SU-DHL-6 (cell line): Measurements from ENCODE around the gene CYSRT1.

Experiments
- H2AFZ ChIP-seq: fragments of 200-600 bp; sonication (generic); 2 replicates; pipeline ENCODE4 v1.6.1; 2014; ENCODE audit warnings: low read depth, mild to moderate bottlenecking, moderate library complexity, mixed read lengths, antibody characterized with exemption, low read length; ENCODE audit not compliant: severe bottlenecking
- H3F3A ChIP-seq: fragments of 200-600 bp; shearing (Covaris generic); 2 replicates; pipeline ENCODE4 v1.6.0; 2016; ENCODE audit warnings: antibody characterized with exemption, mild to moderate bottlenecking; ENCODE audit not compliant: insufficient read depth
- H3K27ac ChIP-seq: fragments of 200-600 bp; sonication (generic); 2 replicates; pipeline ENCODE4 v1.5.1; 2016; ENCODE audit warnings: low read depth, mild to moderate bottlenecking, low read length, moderate library complexity, mixed read lengths
- H3K27me3 ChIP-seq: fragments of 200-600 bp; sonication (generic), shearing (Covaris generic); 2 replicates; pipeline ENCODE4 v1.6.0; 2014; ENCODE audit warnings: mild to moderate bottlenecking, low read length
- H3K36me3 ChIP-seq: fragments of 200-600 bp; sonication (generic); 2 replicates; pipeline ENCODE4 v1.6.1; 2014; ENCODE audit warnings: mild to moderate bottlenecking, low read length, mixed read lengths
- H3K4me2 ChIP-seq: fragments of 300-600, 200-600 bp; shearing (Covaris generic), sonication (generic); 2 replicates; pipeline ENCODE4 v1.6.0; 2014; ENCODE audit warnings: low read length, low read depth, mild to moderate bottlenecking; ENCODE audit not compliant: poor library complexity, severe bottlenecking
- H3K4me3 ChIP-seq: fragments of 200-600 bp; sonication (generic); 2 replicates; pipeline ENCODE4 v1.5.1; 2014; ENCODE audit warnings: antibody characterized with exemption, low read length, mild to moderate bottlenecking, mixed read lengths; ENCODE audit not compliant: insufficient read depth, poor library complexity, severe bottlenecking
- H3K79me2 ChIP-seq: fragments of 200-600 bp; sonication (generic); 2 replicates; pipeline ENCODE4 v1.6.1; 2014; ENCODE audit warnings: mild to moderate bottlenecking, low read length, moderate library complexity; ENCODE audit not compliant: insufficient read depth
- H3K9ac ChIP-seq: fragments of 200-600 bp; sonication (generic); 2 replicates; pipeline ENCODE4 v1.7.0; 2014; ENCODE audit warnings: mild to moderate bottlenecking, low read length
- H3K9me2 ChIP-seq: fragments of 200-600 bp; sonication (generic); replicated peaks from 2 replicates; pipeline ENCODE4 v1.6.1; 2014; ENCODE audit warnings: low read length; ENCODE audit not compliant: insufficient read depth
- H3K9me3 ChIP-seq: fragments of 200-600 bp; sonication (generic); 2 replicates; pipeline ENCODE4 v1.6.1; 2014; ENCODE audit warnings: low read length, mixed read lengths; ENCODE audit not compliant: insufficient read depth
- H4K20me1 ChIP-seq: fragments of 200-600 bp; sonication (generic); 2 replicates; pipeline ENCODE4 v1.6.1; 2014; ENCODE audit warnings: low read depth, mild to moderate bottlenecking, antibody characterized with exemption, low read length, moderate library complexity, mixed read lengths
- CTCF ChIP-seq: fragments of 200-600 bp; sonication (generic); IDR thresholded peaks from one replicate; pipeline ENCODE4 v1.5.1; 2017; ENCODE audit warnings: antibody characterized with exemption, mild to moderate bottlenecking, low read length, moderate library complexity; ENCODE audit not compliant: insufficient read depth, poor library complexity, severe bottlenecking
- EZH2phosphoT487 ChIP-seq: fragments of 200-600 bp; sonication (generic), shearing (Covaris generic); conservative IDR thresholded peaks from 2 replicates; pipeline ENCODE4 v1.6.1; 2018; ENCODE audit warnings: mild to moderate bottlenecking, antibody characterized with exemption, low read length, moderate library complexity, mixed read lengths

Gene CYSRT1

GRCh38 chr9:137226338-137227053 is 1.5 kb downstream of the CYSRT1 start:
- no peak for TF ChIP-seq EZH2phosphoT487
- TF ChIP-seq CTCF: no peak
- H3K36me3 ChIP-seq: no peaks in the 10 kb centered on the region
- no peaks in the 10 kb centered on the region for H3K79me2 ChIP-seq
- no peaks in the 10 kb centered on the region for H3K27me3 ChIP-seq
- H3K9me3 ChIP-seq: no peaks in the 10 kb centered on the region
- H3K4me2 ChIP-seq: no peak overlapping the region
- no peak overlapping the region for H2AFZ ChIP-seq
- H3K27ac ChIP-seq: no peak overlapping the region
- H3K9me2 ChIP-seq: no peaks in the 10 kb centered on the region
- no peak overlapping the region for H3K4me3 ChIP-seq
- no peak overlapping the region for H3K9ac ChIP-seq
- H3F3A ChIP-seq: no peaks in the 10 kb centered on the region
- H4K20me1 ChIP-seq: no peaks in the 10 kb centered on the region

DNA sequence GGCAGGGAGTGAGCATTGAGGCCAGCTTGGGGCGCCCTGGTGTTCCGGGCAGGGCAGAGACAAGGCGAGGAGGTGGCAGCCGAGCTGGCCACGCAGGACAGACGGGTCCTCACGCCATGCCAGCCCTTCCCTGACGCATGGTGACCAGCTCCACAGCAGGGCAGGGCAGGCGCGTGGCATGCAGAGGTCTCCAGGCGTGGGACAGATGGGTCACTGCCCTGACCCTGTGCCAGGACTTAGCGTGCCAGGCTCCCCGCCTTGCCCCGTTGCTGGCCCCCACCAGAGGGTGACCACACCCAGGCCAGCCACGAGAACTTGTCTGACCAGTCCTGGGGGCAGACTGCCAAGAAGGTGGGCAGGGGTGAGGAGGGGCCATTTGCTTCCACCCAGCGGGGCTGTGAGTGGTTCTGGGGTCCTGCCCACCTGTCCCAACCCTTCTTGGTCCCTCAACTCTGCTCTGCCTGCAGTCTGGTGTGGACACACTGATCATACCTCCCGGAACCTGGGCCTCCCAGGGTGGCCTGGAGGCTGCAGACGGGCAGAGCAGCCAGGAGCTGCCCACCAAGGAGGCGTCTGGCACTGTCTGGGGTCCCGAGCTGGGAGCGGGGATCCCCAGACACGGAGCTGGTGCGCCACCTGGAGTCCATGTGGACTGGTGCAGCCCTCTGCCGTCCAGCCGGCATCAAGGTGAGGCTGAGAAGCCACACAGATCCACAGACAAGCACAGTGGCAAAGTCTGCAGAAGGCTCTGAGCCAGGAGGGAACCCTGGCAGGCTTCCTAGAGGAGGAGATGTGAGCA is 2.3 kb downstream of the CYSRT1 start, which contains the start of gene RNF224:
Gene RNF224, plus strand, starts transcription at position 449 of the 799 bp plus-strand sequence. CDS start 834 bp downstream, outside the sequence.
- no peaks in the 10 kb centered on the region for H3F3A ChIP-seq
- no peak for TF ChIP-seq EZH2phosphoT487
- TF ChIP-seq CTCF: peak; percentile 84
- no peak within 1 kb of the TSS for H3K4me2 ChIP-seq
- H3K9ac ChIP-seq: no peak within 1 kb of the TSS
- H3K27me3 ChIP-seq: no peaks in the 10 kb centered on the region
- no peak within 1 kb of the TSS for H3K4me3 ChIP-seq
- H3K9me2 ChIP-seq: no peaks in the 10 kb centered on the region
- no peaks in the 10 kb centered on the region for H3K79me2 ChIP-seq
- H4K20me1 ChIP-seq: no peaks in the 10 kb centered on the region
- H3K9me3 ChIP-seq: no peaks in the 10 kb centered on the region
- no peaks in the 10 kb centered on the region for H3K36me3 ChIP-seq
- H3K27ac ChIP-seq: no peak within 1 kb of the TSS
- H2AFZ ChIP-seq: no peak within 1 kb of the TSS

DNA sequence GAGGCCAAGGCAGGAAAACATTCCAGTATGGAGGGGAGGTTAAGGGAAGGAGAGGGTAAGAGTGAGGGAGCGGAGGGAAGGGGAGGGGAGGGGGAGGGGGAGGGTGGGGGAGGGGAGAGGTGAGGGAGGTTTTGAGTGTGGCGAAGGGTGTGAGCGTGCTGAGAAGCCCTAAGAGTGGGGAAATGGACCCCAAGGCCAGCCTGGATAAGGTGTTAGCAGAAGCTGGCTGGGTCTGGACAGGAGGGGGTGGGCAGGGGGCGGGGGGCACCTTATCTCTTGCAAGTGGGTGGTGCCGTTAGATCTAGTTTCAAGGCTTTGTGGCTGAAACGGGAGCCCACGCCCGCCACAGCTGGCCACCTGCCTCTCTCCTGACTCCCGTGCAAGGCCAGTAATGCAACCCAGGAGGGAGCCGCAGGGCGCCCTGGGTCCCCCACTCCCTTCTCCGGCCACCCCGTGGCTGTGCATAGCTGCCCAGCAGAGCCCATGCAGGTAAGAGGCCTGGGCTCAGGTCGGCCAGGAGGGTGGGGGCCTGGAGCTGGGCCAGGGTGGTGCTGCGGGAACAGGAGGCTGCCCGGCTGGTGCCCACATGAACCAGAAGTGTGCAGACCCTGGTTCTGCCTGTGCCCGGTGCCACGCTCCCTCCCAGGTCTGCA is 3.0 kb downstream of the CYSRT1 start:
- Histone ChIP-seq H3K4me2 (no peak overlapping the region), H3K4me3 (no peak overlapping the region), H3K27ac (no peak overlapping the region), H3K36me3 (no peaks in the 10 kb centered on the region), H2AFZ (no peak overlapping the region), H3K9me3 (no peaks in the 10 kb centered on the region), H4K20me1 (no peaks in the 10 kb centered on the region), H3K27me3 (no peaks in the 10 kb centered on the region), H3F3A (no peaks in the 10 kb centered on the region), H3K9ac (no peak overlapping the region), H3K9me2 (no peaks in the 10 kb centered on the region), H3K79me2 (no peaks in the 10 kb centered on the region)
- TF ChIP-seq CTCF (no peak), EZH2phosphoT487 (no peak)
